Gastroesophageal sphincter (tissue), 3 donors: Measurements from ENCODE around the gene MED26.

ENCODE experiments used
- EP300 ChIP-seq: sonication (generic); formaldehyde crosslinking; IDR thresholded peaks from one replicate; pipeline ENCODE4 v1.6.1; 2017; ENCODE audit warnings: antibody characterized with exemption, mild to moderate bottlenecking
- POLR2A ChIP-seq, 2 donors: fragments of 450-650 bp; IDR thresholded peaks; one replicate each; pipeline ENCODE4 v1.6.1; 2017; ENCODE audit warnings: antibody characterized with exemption in 2 of 2, mild to moderate bottlenecking in 2 of 2, moderate library complexity in 1 of 2
- POLR2AphosphoS5 ChIP-seq: sonication (generic); formaldehyde crosslinking; IDR thresholded peaks from one replicate; pipeline ENCODE4 v1.6.1; 2017; ENCODE audit warnings: antibody characterized with exemption
- TF ChIP-seq, protein P1 (sequence below), 4 experiments: fragments of 200-600 bp in 2 of 4; fragments of 450-650 bp in 2 of 4; sonication (generic) in 1 of 4; IDR thresholded peaks; one replicate each; pipeline ENCODE4 v1.5.1; 2017 to 2019; ENCODE audit warnings: antibody characterized with exemption in 4 of 4, mild to moderate bottlenecking in 2 of 4, moderate library complexity in 2 of 4

- TF ChIP-seq, protein P1, sequence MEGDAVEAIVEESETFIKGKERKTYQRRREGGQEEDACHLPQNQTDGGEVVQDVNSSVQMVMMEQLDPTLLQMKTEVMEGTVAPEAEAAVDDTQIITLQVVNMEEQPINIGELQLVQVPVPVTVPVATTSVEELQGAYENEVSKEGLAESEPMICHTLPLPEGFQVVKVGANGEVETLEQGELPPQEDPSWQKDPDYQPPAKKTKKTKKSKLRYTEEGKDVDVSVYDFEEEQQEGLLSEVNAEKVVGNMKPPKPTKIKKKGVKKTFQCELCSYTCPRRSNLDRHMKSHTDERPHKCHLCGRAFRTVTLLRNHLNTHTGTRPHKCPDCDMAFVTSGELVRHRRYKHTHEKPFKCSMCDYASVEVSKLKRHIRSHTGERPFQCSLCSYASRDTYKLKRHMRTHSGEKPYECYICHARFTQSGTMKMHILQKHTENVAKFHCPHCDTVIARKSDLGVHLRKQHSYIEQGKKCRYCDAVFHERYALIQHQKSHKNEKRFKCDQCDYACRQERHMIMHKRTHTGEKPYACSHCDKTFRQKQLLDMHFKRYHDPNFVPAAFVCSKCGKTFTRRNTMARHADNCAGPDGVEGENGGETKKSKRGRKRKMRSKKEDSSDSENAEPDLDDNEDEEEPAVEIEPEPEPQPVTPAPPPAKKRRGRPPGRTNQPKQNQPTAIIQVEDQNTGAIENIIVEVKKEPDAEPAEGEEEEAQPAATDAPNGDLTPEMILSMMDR (IDR thresholded peaks at IDR 0.05), result no peak
- TF ChIP-seq EP300 (no peak), POLR2A (IDR thresholded peaks at IDR 0.05) (no peak), POLR2AphosphoS5 (no peak)
Measured at GRCh38 chr19:16573296-16573695, 54.7 kb downstream of the MED26 start.
